Measurements from ENCODE around the gene GATA3.
A peak's percentile ranks its signal among the peaks of the same experiment; 100 is the strongest.

Gene GATA3

DNA sequence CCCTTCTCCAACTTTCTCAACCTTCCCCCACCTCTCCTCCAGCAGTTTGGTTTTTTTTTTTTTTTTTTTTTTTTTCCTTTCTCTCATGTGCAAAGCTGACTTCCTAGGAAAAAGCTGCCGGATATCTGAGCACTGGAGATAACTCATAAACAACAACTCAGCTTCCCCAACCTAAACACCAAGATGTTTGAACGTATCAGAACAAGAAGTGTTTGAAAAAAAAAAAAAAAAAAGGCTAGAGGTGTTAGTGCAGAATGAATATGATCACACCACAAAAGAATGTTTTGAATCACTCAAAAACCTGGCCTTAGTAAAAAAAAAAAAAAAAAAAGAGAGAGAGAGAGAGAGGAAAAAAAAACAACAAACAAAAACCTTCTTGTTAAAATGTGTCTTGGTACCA, 11.2 kb downstream of the GATA3 start:
- no peak for DNase-seq

DNA sequence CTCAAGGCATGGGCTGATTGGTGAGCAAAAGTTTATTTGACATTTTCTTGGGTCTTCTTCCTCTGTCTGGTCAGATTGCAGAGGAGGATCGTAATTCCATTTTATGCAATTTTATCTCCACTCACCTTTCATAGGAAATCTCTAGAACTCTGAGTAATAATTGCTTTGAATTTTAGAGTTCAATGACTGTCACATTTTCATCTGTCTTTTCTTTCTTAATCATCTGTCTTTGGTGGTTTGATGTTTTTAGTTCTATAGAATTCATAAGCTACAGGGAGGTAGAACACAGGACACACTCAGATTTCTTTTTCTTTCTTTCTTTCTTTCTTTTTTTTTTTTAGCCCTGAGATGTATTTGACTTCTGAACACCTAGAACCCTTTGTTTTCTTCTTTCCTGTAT, 11.6 kb downstream of the GATA3 start:
- no peak for DNase-seq

GRCh38 chr10:8066797-8067196, 12.3 kb downstream of the GATA3 start:
- no peak for DNase-seq

DNA sequence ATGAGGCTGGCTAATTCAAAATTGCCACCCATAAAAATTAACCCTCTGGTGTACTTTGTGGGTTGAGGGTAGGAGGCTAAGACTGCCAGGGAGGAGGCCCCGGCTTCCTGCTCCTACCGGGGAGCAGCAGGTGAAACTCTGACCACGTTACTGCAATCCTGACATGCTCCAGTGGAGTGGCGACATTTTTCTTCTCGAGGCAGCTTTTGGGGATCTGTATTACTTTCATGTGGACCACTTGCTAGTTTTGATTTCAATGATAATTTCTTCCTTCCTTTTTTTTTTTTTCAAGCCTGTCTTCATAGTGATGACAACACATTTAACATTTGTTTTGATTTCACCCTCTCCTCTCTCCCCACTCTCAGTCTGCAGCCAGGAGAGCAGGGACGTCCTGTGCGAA, 14.6 kb downstream of the GATA3 start:
- DNase-seq = no peak

- DNase-seq = no peak
These were observed 15.1 kb downstream of the GATA3 start for GRCh38 chr10:8069627-8070026.

DNA sequence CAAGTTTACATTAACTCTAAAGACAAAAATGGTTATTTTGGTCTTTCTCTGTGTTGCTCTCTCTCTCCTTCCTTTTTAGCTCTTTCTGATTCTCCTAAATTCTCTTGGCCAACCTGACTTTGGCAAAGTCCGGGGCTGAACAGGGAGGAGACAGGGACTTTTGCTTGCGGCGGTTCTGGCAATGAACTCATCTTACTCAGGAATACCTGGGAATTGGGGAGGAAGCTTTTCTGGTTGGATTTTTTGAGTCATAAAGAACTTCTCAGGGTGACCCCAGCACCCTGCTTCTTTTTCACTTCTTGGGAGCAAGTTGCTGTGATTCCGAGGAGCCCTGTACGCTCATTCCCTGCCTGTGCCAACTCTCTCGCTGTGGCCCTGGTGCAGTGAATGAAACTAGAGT, 16.0 kb downstream of the GATA3 start:
- DNase-seq = no peak

DNA sequence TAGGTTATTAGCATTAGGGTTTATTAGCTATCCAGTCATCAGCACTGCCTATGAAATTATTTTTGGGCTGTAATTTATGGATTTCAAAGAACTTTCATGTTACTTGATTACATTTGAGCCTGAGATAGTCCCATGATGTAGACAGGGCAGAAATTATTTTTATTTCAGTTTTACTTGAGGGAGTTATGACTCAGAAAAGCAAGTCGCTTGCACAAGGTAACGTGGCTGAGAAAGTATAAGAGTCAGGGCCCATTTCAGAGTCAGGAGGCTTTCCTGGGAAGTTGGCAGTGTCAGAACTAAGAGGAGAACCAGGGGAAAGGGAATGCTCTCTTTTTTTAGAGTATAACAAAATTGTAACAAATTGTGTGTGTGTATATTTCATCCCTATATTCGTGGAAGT, 16.5 kb downstream of the GATA3 start:
- no peak for DNase-seq

DNA sequence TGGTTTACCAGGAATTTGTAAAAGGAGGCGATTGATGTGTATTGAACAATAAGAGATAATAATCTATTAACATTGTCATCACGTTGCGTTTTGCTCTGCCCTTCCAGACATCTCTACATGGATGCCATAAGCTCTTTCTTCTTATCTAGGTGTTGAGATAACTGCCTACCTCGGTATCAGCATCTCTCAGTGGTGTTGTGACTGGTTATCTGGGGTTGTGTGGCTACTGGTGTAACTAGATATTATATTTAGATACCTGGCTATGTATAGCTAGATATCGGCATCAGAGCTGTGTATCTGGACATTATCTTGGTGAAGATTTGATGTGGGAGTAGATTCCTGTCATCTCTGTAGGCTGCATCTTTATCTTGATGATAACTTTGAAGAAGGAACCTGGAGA, 17.2 kb downstream of the GATA3 start:
- no peak for DNase-seq

- no peak for DNase-seq
These were observed 17.7 kb downstream of the GATA3 start for GRCh38 chr10:8072211-8072610.

DNA sequence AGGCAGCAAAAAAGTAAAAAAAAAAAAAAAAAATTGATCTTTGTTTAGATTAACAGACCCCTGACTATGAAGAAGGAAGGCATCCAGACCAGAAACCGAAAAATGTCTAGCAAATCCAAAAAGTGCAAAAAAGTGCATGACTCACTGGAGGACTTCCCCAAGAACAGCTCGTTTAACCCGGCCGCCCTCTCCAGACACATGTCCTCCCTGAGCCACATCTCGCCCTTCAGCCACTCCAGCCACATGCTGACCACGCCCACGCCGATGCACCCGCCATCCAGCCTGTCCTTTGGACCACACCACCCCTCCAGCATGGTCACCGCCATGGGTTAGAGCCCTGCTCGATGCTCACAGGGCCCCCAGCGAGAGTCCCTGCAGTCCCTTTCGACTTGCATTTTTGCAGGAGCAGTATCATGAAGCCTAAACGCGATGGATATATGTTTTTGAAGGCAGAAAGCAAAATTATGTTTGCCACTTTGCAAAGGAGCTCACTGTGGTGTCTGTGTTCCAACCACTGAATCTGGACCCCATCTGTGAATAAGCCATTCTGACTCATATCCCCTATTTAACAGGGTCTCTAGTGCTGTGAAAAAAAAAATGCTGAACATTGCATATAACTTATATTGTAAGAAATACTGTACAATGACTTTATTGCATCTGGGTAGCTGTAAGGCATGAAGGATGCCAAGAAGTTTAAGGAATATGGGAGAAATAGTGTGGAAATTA, 19.4 kb downstream of the GATA3 start:
- no peak for DNase-seq

- DNase-seq = no peak
These were observed 20.4 kb downstream of the GATA3 start for GRCh38 chr10:8074881-8075280.

GRCh38 chr10:8075282-8076260, 21.1 kb downstream of the GATA3 start:
- DNase-seq = no peak

DNA sequence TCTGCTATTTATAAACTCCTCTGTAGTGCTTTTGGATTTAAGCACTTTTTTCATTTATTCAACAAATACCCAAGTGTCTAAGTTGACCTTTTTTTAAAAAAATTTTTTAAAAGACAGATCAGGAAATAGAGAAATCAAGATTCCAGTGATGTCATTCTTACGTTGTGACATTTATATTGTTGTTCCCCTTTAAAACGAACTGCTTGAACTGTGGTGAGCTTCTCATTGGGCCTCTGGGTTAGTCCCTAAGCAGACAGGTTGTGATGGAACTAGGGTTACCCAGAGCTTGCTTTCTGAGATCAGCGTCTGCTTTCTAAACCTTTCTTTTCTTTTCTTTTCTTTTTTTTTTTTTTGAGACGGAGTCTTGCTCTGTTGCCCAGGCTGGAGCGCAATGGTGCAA, 22.4 kb downstream of the GATA3 start:
- no peak for DNase-seq

GRCh38 chr10:8078027-8078426, 23.5 kb downstream of the GATA3 start:
- no peak for DNase-seq

GRCh38 chr10:8079126-8079525, 24.6 kb downstream of the GATA3 start:
- DNase-seq = no peak

DNA sequence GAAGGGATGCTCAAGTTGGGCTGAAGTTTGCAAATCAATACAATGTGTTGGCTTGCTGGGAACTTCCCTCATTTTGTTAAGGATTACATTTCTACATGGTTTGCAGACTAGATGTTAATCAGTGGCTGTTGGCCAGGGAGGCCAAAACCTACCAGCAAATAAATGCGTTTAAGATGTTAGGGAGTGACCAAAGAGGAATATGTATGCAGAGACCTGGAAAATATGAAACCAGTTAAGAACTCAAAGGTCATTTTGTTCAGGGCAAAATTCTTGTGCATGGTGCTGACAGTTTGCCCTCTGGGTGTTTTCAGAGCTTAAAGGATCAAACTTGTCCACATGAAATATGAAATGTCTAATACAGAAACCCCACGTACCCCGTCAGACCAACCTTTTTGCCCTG, 30.3 kb downstream of the GATA3 start:
- DNase-seq = no peak

DNA sequence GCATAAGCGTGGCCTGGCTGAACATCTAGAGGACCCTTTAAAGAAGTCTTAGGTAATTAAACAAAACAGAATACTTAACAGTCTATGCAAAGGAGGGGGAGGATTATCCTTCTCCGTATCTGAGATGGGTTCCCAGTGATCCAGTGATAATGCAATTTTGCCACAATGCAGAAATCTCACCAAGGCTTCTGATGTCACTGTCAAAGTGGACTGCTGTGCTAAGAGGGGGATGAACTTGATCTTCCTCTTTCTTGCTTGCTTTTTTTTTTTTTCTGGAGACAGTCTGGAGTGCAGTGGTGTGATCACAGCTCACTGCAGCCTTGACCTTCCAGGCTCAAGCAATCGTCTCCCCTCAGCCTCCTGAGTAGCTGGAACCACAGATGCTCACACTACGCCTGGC, 30.8 kb downstream of the GATA3 start:
- no peak for DNase-seq

GRCh38 chr10:8086315-8086714, 31.8 kb downstream of the GATA3 start:
- DNase-seq = no peak

DNA sequence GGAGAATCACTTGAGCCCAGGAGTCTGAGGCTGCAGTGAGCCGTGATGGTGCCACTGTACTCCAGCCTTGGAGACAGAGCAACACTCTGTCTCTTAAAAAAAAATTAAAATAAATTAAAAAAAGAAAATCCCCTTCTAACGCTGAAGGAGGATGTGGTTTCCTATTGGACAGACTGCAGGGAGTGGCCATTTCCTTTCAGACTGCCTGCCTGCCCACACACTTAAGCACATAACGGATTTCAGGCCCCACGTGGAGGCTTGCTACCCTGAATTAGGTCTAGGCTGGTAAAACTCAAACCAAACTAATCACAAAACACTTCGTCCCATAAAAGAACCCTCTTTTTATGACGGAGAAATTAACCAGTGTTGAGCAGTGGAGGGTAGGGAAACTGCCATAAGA, 34.0 kb downstream of the GATA3 start:
- DNase-seq = peak; percentile 73

GRCh38 chr10:8092428-8092827, 37.9 kb downstream of the GATA3 start:
- no peak for DNase-seq

DNA sequence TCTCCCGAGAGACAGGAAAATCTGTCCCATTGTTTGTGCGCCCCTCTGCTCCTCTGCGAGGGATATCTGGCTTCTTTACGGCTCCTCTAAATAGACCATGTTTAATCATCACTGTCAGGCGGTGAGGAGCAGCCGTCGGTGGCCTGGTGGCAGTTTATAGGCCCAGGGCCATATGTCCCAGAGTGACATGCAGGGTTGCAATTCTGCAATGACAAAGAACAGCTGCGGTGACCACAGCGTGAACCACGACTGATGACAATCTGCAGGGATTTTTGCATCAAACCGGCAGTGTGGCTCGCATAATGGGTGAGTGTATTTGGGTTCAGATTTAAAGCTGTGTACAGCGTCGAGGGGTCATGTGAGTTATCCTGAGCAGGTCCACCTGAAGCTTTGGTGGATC, 41.5 kb downstream of the GATA3 start:
- DNase-seq = no peak

- DNase-seq = no peak
These were observed 42.4 kb downstream of the GATA3 start for GRCh38 chr10:8096931-8097330.

- DNase-seq = no peak
These were observed 45.9 kb downstream of the GATA3 start for GRCh38 chr10:8100366-8100765.

DNA sequence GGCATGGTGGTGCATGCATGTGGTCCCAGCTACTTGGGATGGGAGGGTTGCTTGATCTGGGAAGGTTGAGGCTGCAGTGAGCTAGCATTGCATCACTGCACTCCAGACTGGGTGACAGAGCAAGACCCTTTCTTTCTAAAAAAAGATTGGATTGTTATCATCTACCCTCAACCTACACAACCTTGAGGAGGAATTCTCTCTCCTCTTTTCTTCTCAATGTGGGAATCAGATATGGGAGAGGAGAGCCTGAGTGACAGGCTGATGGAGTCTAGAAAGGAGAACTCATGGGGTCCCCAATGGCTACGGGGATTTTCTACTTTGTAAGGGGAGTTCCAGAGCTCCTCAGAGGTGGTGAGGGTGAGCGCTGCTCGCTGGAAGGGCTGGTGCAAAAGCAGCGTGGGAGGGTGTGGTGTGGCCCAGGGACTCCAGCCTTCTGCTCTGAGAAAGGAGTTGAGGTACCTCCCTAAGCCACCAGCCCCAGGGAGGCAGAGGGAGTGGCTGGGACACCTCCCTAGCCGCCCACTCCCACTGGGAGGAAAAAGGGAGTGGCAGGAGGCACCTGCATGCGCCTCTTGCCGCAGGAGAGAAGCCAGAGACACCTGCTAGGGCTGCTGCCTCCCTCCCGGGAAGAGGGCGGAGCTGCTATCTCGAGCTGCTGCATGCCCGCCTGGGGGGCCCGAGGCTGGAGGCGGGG, 48.4 kb downstream of the GATA3 start:
- no peak for DNase-seq
